HCEC 1CT (cell line): ENCODE measurements around the gene GPS1.

Experiments used
- DNase-seq: peaks from one replicate; pipeline ENCODE4 v3.0.0-alpha.2; 2017

GPS1 gene

GRCh38 chr17:82106688-82107305, 55.1 kb downstream of the GPS1 start:
- no peak for DNase-seq
